Hypothalamus (tissue), 51 donors: ENCODE measurements around the gene ARHGEF16.

ENCODE experiments used
- DNase-seq, 51 donors: peaks; one replicate each; lab custom pipeline; 2025; lab: John Stamatoyannopoulos, UW

ARHGEF16 gene

DNA sequence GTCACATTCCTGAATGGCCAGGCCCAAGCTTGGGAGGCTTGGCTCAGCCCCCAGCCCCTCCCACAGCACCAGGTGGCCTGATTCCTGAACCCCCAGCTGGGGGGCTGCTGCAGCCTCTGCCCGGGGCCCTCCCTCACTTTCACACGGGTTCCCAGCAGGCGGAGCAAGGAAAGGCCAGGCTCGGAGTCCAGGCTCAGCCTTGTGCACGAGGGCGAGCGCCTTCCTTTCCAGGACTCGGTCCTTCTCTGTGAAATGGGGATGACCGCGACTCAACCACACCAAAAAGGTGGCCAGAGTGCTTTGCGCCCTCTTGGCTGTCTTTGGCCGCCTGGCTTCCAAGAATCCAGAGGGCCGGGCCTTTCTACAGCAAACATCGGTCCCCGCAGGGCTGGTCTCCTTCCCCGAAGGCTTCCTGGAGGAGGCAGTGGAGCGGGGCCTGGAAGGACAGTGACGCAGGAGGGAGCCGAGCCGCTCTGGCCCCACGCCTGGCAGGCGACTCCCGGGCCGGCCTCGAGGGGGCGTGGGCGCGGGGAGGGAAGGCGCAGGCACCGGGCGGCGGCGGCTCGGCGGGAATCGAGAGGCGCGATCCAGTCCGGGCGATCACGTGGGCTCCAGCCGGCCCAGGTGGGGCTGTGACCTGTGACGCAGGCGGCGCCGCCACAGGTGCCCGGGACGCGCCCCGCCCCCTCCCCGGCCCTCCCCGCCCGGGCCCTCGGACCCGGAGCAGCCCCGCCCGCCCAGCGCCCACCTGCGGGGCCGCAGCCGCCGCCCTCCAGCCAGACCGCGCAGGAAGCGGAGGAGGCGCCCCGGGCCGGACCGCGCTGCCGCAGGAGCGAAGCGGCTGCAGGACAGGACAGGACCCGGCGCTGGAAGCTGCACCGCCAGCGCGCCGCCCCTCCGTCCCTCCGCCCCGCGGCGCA lies at the start of gene ARHGEF16:
Gene ARHGEF16 (plus strand): TSS at position 775 of the 920 bp plus-strand sequence. CDS start 8,420 bp downstream, outside the sequence.
- peak in 8 of 51 donors; percentile 21 to 56 (median 41) for DNase-seq

GRCh38 chr1:3404801-3405200 lies 49.7 kb upstream of the ARHGEF16 start:
- no peak for DNase-seq

- DNase-seq: no peak
These were observed 49.0 kb upstream of the ARHGEF16 start for GRCh38 chr1:3405491-3405890.

DNA sequence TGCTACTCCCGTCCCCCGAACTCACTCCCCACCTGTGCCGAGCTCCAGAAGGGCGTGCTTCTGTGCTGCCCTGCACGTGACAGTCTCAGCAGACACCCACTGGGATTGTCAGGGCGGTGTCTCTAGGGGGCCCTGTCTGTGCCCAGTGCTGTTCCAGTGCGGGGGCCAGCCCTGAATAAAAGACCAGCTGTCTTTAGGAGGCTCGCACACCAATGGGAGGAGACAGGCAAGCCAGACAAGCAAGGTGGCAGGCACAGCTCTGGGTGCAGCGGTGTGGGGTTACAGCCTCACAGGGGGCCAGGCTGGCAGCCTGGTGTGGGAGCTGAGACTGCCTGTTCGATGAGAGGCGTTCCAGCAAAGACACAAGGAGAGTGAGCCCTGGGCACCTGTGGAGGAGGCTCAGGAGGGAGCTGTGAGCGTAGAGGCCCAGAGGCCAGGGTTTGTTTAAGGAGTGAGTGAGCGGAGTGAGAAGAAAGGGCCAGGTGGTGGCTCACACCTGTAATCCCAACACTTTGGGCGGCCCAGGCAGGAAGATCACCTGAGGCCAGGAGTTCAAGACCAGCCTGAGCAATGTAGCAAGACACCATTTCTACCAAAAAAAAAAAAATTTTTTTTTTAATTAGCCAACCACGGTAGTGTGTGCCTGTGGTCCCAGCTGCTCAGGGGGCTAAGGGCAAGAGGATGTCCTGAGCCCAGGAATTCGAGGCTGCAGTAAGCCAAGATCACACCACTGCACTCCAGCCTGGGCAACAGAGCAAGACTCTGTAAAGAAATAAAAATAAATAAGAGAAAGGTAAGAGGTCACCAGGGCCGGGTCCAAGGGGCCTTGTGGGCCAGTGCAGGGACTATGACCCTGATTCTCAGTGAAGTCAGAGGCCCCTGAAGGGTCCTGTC lies 48.2 kb upstream of the ARHGEF16 start:
- no peak for DNase-seq

GRCh38 chr1:3407021-3407420 lies 47.4 kb upstream of the ARHGEF16 start:
- no peak for DNase-seq

DNA sequence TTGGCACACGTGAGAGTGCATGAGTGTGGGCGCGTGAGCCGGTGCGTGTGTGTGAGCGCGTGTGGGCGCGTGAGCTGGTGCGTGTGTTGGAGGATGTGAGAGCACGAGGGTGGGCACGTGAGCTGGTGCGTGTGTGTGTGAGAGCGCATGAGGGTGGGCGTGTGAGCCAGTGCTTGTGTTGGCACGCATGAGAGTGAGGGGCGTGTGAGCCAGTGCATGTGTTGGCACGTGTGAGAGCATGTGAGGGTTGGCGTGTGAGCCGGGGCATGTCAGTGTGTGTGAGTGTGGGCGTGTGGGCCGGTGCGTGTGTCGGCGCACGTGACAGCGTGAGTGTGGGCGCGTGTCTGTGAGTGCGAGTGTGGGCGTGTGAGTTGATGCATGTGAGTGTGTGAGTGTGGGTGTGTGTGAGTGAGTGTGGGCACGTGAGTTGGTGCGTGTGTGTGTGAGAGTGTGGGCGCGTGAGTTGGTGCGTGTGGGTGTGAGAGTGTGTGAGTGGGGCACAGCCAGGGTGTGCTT lies 45.7 kb upstream of the ARHGEF16 start:
- DNase-seq: no peak

GRCh38 chr1:3409366-3410141 lies 44.9 kb upstream of the ARHGEF16 start:
- DNase-seq: peak in 1 of 51 donors; percentile 22

DNA sequence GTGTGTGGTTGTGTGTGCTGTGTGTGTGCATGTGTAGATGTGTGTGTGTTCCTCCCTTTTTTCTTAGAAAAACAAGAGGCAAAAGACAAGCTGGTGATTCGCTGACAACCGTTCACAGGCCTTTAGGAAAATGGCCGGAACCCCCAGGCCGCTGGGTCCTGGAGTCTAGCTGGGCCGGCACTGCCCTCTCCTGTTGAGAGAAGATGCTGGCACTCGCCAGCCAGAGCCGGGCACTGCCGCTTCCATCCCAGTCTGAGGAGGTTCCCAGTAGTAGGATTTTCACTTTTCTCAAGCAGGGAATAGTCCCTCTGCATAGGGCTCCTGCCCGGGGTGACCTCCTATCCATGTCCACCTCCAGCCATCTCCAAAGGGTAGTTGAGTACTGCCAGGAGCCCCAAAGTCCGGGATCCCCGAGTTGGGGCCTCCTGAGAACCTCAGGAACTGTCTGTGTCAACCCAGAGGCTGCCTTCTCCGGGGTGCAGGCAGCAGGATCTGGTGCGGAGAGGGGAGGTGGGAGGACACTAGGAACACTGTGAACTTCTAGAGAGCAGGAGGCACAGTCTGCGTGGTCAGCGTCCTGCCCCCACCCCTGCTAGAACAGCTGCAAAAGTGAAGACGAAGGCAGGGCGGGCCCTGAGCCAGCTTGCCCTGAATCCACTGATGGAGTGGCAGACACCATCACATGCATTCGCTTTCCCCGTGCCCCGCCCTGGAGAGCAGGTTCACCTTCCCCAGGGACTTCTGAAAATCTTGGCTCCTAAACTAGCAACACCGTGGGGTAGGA lies 44.1 kb upstream of the ARHGEF16 start:
- peak in 46 of 51 donors; percentile 8 to 82 (median 54) for DNase-seq

- no peak for DNase-seq
These were observed 42.7 kb upstream of the ARHGEF16 start for GRCh38 chr1:3411806-3412205.

DNA sequence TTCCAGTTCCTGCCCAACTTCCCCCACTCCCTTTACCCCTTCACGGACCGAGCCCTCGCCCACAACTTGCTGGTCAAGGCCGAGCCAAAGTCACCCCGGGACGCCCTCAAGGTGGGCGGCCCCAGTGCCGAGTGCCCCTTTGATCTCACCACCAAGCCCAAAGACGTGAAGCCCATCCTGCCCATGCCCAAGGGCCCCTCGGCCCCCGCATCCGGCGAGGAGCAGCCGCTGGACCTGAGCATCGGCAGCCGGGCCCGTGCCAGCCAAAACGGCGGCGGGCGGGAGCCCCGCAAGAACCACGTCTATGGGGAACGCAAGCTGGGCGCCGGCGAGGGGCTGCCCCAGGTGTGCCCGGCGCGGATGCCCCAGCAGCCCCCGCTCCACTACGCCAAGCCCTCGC lies 42.1 kb upstream of the ARHGEF16 start:
- no peak for DNase-seq

- DNase-seq: no peak
These were observed 40.3 kb upstream of the ARHGEF16 start for GRCh38 chr1:3413975-3414710.

DNA sequence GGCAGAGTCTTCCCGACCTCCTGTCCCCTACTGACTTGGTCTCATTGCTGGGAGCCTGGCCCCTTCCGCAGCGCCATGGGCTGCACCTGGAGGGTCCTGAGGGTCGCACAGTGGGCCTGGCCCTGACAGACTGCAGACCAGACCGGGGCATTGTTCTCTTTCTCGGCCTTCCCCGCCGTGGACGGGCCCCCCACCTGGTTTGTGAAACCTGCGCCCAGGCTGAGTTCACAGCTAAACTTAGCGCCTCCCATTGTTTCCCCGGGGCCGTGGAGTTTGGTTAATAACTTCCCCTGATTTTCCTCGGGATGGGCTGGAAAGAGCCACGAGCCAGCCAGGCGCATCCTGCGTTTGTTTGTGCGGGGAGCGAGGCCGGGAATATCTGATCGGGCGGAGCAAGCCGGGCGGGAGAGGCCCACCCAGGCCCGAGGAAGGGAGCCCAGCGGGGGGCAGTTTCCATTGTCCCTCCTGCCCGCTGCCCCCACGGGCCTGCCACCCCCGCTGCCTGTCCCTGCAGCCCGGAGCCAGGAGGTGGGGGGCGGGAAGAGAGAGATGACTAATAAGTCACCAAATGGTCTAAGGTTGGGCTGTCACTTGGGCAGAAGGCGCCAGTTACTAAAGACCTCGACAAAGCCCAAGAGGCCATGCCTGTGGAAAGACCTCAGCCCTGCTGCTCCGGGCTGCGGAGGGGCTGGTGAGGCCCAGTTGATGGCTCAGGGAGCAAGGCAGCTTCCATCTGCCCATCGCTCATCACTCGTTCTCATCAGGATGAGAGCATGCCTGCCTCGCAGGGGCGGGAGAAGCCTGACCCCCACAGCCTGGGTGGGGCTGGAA lies 39.0 kb upstream of the ARHGEF16 start:
- DNase-seq: no peak

- DNase-seq: no peak
These were observed 37.3 kb upstream of the ARHGEF16 start for GRCh38 chr1:3417082-3417739.

GRCh38 chr1:3417934-3418333 lies 36.5 kb upstream of the ARHGEF16 start:
- DNase-seq: no peak

DNA sequence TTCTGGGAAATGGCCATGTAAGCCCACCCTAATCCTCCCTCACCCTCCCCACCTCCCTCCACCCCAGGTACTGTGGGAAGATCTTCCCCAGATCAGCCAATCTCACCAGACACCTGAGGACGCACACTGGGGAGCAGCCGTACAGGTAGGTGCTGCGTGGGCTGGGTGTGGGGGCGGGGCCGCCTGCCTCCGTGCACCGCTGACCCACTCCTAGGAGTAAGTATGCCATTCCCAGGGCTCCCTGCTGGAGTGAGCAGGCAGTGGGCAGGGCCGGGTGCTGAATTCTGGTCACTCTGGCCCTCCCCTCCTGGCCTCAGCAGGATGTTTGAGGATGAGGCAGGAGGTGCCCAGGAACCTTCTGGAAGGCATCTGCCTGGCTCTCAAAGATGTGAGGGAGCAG lies 35.9 kb upstream of the ARHGEF16 start:
- no peak for DNase-seq

DNA sequence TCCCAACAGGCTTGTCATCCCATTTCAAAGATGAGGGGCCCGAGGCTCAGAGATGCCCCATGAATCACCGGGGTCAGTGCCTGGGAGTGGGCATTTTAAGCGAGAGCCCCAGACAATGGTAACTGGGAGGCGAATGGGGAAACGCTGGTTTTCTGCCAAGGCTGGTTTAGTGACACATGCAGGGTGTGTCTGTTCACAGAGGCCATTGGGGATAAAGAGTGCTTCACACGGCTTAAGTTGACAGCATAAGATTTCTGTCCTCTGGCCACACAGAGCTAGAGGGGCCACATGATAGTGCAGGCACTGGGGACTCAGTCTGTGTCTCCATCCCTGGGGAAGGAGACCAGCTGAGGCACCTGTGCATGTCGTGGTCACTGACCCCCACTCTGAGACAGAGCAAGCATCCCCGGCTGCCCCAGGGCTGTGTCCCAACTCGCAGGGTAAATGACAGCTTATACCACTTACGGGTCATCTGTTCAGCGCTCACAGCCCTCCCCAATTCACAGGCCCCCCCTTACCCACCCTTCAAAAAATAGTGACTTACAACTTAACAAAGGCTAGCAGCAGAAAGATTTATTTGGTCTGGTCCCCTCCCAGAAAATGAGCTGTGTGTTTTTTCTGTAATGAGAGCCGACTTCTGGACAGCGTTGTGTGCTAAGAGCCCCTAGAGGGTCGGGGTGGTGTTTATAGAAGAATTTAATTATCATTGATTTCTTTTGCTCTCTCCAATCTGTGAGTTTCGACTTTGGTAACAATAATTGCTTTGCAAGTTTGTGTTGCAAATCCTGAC lies 34.9 kb upstream of the ARHGEF16 start:
- no peak for DNase-seq
